Measurements from ENCODE around the gene GAS1. TPM values are rescaled to one million over a fixed set of nuclear protein-coding genes. Genes with fewer than 3 reads are reported as not detected.

GAS1 gene
- total RNA-seq, 1 experiment from 2014 or later = 0.21 TPM

- Mint-ChIP-seq H3K36me3 (ENCODE audit: insufficient read depth, unreplicated experiment) (no peaks in the 10 kb centered on the region), H3K27ac (ENCODE audit: unreplicated experiment) (no peak overlapping the region), H3K9me3 (ENCODE audit: low read depth, unreplicated experiment) (no peaks in the 10 kb centered on the region), H3K4me3 (ENCODE audit: low read depth, unreplicated experiment) (no peak overlapping the region), H3K27me3 (ENCODE audit: unreplicated experiment) (peaks cover 78% of the 10 kb centered on the region), H3K4me1 (ENCODE audit: low read depth, unreplicated experiment) (no peaks in the 10 kb centered on the region)
- CTCF ChIA-PET = interaction anchor here (0.6 to 0.7 kb wide), 3 partner anchors 162 to 903 kb away, joined by 3 to 4 read pairs (median 3); no protein-coding TSS in a partner anchor
- intact Hi-C loops (cut with micrococcal nuclease; ENCODE audit: unreplicated experiment) = no loop called here
- no peak for TF ChIP-seq CTCF (IDR thresholded peaks at IDR 0.05; ENCODE audit: unreplicated experiment)
- no peak for DNase-seq
- no TSS peak for BruUV-seq (replicated peaks)
Observed at GRCh38 chr9:86903734-86904085, 43.6 kb downstream of the GAS1 start.

- H3K4me3 Mint-ChIP-seq (ENCODE audit: low read depth, unreplicated experiment) = no peak overlapping the region
- no peak overlapping the region for H3K27ac Mint-ChIP-seq (ENCODE audit: unreplicated experiment)
- no TSS peak for BruUV-seq (replicated peaks)
- H3K27me3 Mint-ChIP-seq (ENCODE audit: unreplicated experiment) = peaks cover 73% of the 10 kb centered on the region
- intact Hi-C loops (cut with micrococcal nuclease; ENCODE audit: unreplicated experiment) = no loop called here
- CTCF ChIA-PET = interaction anchor here (0.6 to 0.7 kb wide), 3 partner anchors 162 to 904 kb away, joined by 3 to 4 read pairs (median 3); no protein-coding TSS in a partner anchor
- no peaks in the 10 kb centered on the region for H3K9me3 Mint-ChIP-seq (ENCODE audit: low read depth, unreplicated experiment)
- TF ChIP-seq CTCF (IDR thresholded peaks at IDR 0.05; ENCODE audit: unreplicated experiment) = no peak
- DNase-seq = no peak
- no peaks in the 10 kb centered on the region for H3K36me3 Mint-ChIP-seq (ENCODE audit: insufficient read depth, unreplicated experiment)
- H3K4me1 Mint-ChIP-seq (ENCODE audit: low read depth, unreplicated experiment) = no peaks in the 10 kb centered on the region
Observed at GRCh38 chr9:86902991-86903733, 44.1 kb downstream of the GAS1 start.

- Mint-ChIP-seq H3K9me3 (ENCODE audit: low read depth, unreplicated experiment) (no peaks in the 10 kb centered on the region), H3K27me3 (ENCODE audit: unreplicated experiment) (peaks cover 67% of the 10 kb centered on the region), H3K27ac (ENCODE audit: unreplicated experiment) (no peak overlapping the region), H3K4me1 (ENCODE audit: low read depth, unreplicated experiment) (no peaks in the 10 kb centered on the region), H3K4me3 (ENCODE audit: low read depth, unreplicated experiment) (no peak overlapping the region), H3K36me3 (ENCODE audit: insufficient read depth, unreplicated experiment) (no peaks in the 10 kb centered on the region)
- intact Hi-C loops (cut with micrococcal nuclease; ENCODE audit: unreplicated experiment) = no loop called here
- BruUV-seq (replicated peaks) = no TSS peak
- no peak for TF ChIP-seq CTCF (IDR thresholded peaks at IDR 0.05; ENCODE audit: unreplicated experiment)
- no peak for DNase-seq
- CTCF ChIA-PET = no interaction called here
Observed at GRCh38 chr9:86902586-86902985, 44.7 kb downstream of the GAS1 start.

- no peak for DNase-seq
- BruUV-seq (replicated peaks) = no TSS peak
- Mint-ChIP-seq H3K4me1 (ENCODE audit: low read depth, unreplicated experiment) (no peaks in the 10 kb centered on the region), H3K27ac (ENCODE audit: unreplicated experiment) (no peak overlapping the region), H3K9me3 (ENCODE audit: low read depth, unreplicated experiment) (no peaks in the 10 kb centered on the region), H3K36me3 (ENCODE audit: insufficient read depth, unreplicated experiment) (no peaks in the 10 kb centered on the region), H3K4me3 (ENCODE audit: low read depth, unreplicated experiment) (no peak overlapping the region), H3K27me3 (ENCODE audit: unreplicated experiment) (peaks cover 63% of the 10 kb centered on the region)
- intact Hi-C loops (cut with micrococcal nuclease; ENCODE audit: unreplicated experiment) = no loop called here
- no peak for TF ChIP-seq CTCF (IDR thresholded peaks at IDR 0.05; ENCODE audit: unreplicated experiment)
- CTCF ChIA-PET = no interaction called here
Observed at GRCh38 chr9:86902176-86902575, 45.1 kb downstream of the GAS1 start.
